ENCODE measurements around the gene EGFR. TPM values are rescaled to one million over a fixed set of nuclear protein-coding genes. Genes with fewer than 3 reads are reported as not detected.

Gene EGFR
- total RNA-seq, 2 donors from 2014 or later, result 78.3 to 112 TPM

DNA sequence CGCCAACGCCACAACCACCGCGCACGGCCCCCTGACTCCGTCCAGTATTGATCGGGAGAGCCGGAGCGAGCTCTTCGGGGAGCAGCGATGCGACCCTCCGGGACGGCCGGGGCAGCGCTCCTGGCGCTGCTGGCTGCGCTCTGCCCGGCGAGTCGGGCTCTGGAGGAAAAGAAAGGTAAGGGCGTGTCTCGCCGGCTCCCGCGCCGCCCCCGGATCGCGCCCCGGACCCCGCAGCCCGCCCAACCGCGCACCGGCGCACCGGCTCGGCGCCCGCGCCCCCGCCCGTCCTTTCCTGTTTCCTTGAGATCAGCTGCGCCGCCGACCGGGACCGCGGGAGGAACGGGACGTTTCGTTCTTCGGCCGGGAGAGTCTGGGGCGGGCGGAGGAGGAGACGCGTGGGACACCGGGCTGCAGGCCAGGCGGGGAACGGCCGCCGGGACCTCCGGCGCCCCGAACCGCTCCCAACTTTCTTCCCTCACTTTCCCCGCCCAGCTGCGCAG lies 424 bp downstream of the EGFR start:
- H3K27ac ChIP-seq, result peak overlapping the region; percentile 95 to 96
- WGBS, result 0% methylated on average over 31 of the region's 70 CpGs
- no peaks in the 10 kb centered on the region for H3K27me3 ChIP-seq (replicated peaks; ENCODE audit: insufficient read depth)
- H3K9me3 ChIP-seq, result no peaks in the 10 kb centered on the region
- TF ChIP-seq POLR2AphosphoS5 (IDR thresholded peaks at IDR 0.05), result no peak
- no peak for TF ChIP-seq POLR2A (IDR thresholded peaks at IDR 0.05)
- no peak for TF ChIP-seq CTCF (IDR thresholded peaks at IDR 0.05)
- no peaks in the 10 kb centered on the region for H3K36me3 ChIP-seq
- peak overlapping the region; percentile 57 to 92 for H3K4me3 ChIP-seq
- H3K4me1 ChIP-seq (replicated peaks), result peaks cover 3% of the 10 kb centered on the region
- intact Hi-C loops (cut with DNase I), result loop anchor here (2.0 to 10.0 kb wide), 2 partner anchors 234 to 236 kb away; no protein-coding TSS in a partner anchor
- peak; percentile 63 for DNase-seq (ENCODE audit: low spot score)

GRCh38 chr7:55019691-55020465 lies 1.1 kb downstream of the EGFR start:
- peak; percentile 6 for TF ChIP-seq POLR2A (IDR thresholded peaks at IDR 0.05)
- no peak for TF ChIP-seq CTCF (IDR thresholded peaks at IDR 0.05)
- Histone ChIP-seq H3K36me3 (no peaks in the 10 kb centered on the region), H3K27ac (peak overlapping the region; percentile 95 to 96), H3K27me3 (replicated peaks; ENCODE audit: insufficient read depth) (no peaks in the 10 kb centered on the region), H3K4me1 (replicated peaks) (peaks cover 3% of the 10 kb centered on the region), H3K9me3 (no peaks in the 10 kb centered on the region), H3K4me3 (peak overlapping the region; percentile 57 to 92)
- 2% methylated on average over 66 of the region's 78 CpGs for whole genome bisulfite sequencing
- intact Hi-C loops (cut with DNase I), result loop anchor here (2.0 to 10.0 kb wide), 4 partner anchors 47 to 345 kb away; partner anchors contain the start of gene LANCL2
- peak; percentile 33 for DNase-seq (ENCODE audit: low spot score)

GRCh38 chr7:55020466-55020871 lies 1.7 kb downstream of the EGFR start:
- Histone ChIP-seq H3K4me1 (replicated peaks) (peaks cover 3% of the 10 kb centered on the region), H3K4me3 (peak overlapping the region; percentile 57 to 92), H3K9me3 (no peaks in the 10 kb centered on the region), H3K27ac (peak overlapping the region; percentile 95 to 96), H3K36me3 (no peaks in the 10 kb centered on the region), H3K27me3 (replicated peaks; ENCODE audit: insufficient read depth) (no peaks in the 10 kb centered on the region)
- WGBS, result 31% methylated on average over 11 of the region's 11 CpGs
- TF ChIP-seq POLR2A (IDR thresholded peaks at IDR 0.05) (peak; percentile 58), POLR2AphosphoS5 (IDR thresholded peaks at IDR 0.05) (peak; percentile 87), CTCF (IDR thresholded peaks at IDR 0.05) (no peak)
- intact Hi-C loops (cut with DNase I), result loop anchor here (5.0 to 10.0 kb wide), 2 partner anchors 47 to 344 kb away; partner anchors contain the start of gene LANCL2
- DNase-seq (ENCODE audit: low spot score), result peak; percentile 87

DNA sequence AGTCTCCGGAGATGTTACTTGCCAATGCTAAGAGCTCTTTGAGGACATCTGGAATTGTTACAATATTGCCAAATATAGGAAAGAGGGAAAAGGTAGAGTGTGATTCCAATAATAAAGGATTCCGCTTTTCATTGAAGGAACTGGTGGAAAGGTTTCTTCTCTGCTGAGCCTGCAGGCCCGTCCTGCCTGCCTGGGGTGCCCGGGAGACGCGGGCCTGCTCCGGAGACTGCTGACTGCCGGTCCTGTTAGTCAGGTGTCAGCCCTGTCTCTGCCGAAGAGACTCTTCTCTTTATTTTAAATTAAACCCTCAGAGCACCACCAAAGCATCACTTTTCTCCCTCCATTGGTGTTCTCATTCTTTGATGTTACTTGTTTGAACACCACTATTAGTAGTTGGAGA lies 2.2 kb downstream of the EGFR start:
- Histone ChIP-seq H3K27me3 (replicated peaks; ENCODE audit: insufficient read depth) (no peaks in the 10 kb centered on the region), H3K4me1 (replicated peaks) (peaks cover 3% of the 10 kb centered on the region), H3K4me3 (peak overlapping the region; percentile 57 to 92), H3K9me3 (no peaks in the 10 kb centered on the region), H3K27ac (peak overlapping the region; percentile 95 to 96), H3K36me3 (no peaks in the 10 kb centered on the region)
- intact Hi-C loops (cut with DNase I), result loop anchor here (5.0 to 10.0 kb wide), 2 partner anchors 46 to 344 kb away; partner anchors contain the start of gene LANCL2
- 37% methylated on average over 9 of the region's 9 CpGs for WGBS
- TF ChIP-seq CTCF (IDR thresholded peaks at IDR 0.05) (no peak), POLR2AphosphoS5 (IDR thresholded peaks at IDR 0.05) (no peak), POLR2A (IDR thresholded peaks at IDR 0.05) (no peak)
- peak; percentile 42 for DNase-seq (ENCODE audit: low spot score)

Data from prostate gland (tissue), 2 donors.